HEK293 (cell line): ENCODE data around the gene C1GALT1C1L.

Source experiments
- CTCF ChIA-PET: fragments of 350-600 bp; formaldehyde crosslinking; extraction: SDS; loops from one replicate; lab custom pipeline; 2021; ENCODE audit warnings: antibody characterized with exemption; lab: Yijun Ruan, JAX
- POLR2A ChIA-PET: fragments of 300-600 bp; formaldehyde crosslinking; extraction: SDS; loops from one replicate; lab custom pipeline; 2020; ENCODE audit warnings: antibody characterized with exemption, inconsistent platforms; lab: Yijun Ruan, JAX
- H3K27ac ChIP-seq: fragments of 200-500 bp; sonication (Bioruptor generic); 2 replicates; pipeline ENCODE4 v1.5.1; 2014; ENCODE audit warnings: low read depth, low read length, control low read depth, inconsistent platforms; ENCODE audit errors: extremely low read depth
- H3K36me3 ChIP-seq, 2 experiments: fragments of 200-500 bp in 1 of 2; sonication (Bioruptor generic) in 1 of 2; 1 replicate in 1 of 2; 2 replicates in 1 of 2; pipeline ENCODE4 v1.5.1; 2014 to 2017; ENCODE audit warnings: inconsistent platforms in 2 of 2, low read length in 2 of 2; ENCODE audit not compliant: control insufficient read depth in 2 of 2, insufficient read depth in 1 of 2
- H3K4me1 ChIP-seq: fragments of 200-500 bp; sonication (Bioruptor generic); 2 replicates; pipeline ENCODE4 v1.5.1; 2014; ENCODE audit warnings: mild to moderate bottlenecking, low read length, inconsistent platforms; ENCODE audit not compliant: control insufficient read depth, insufficient read depth
- H3K4me3 ChIP-seq: 2 replicates; pipeline ENCODE4 v1.5.1; 2011; ENCODE audit warnings: low read depth, mild to moderate bottlenecking, control low read depth, low read length, moderate library complexity
- H3K9me3 ChIP-seq: fragments of 200-500 bp; sonication (Bioruptor generic); 2 replicates; pipeline ENCODE4 v1.5.1; 2014; ENCODE audit warnings: low read depth, low read length, inconsistent platforms; ENCODE audit not compliant: control insufficient read depth, insufficient read depth
- ELK4 ChIP-seq: IDR thresholded peaks from 2 replicates; pipeline ENCODE4 v1.6.1; 2011; ENCODE audit warnings: mild to moderate bottlenecking, low read depth, low read length, borderline replicate concordance
- IKZF3 ChIP-seq: fragments of 450-650 bp; IDR thresholded peaks from 2 replicates; pipeline ENCODE4 v1.5.0; 2018; ENCODE audit warnings: missing biosample characterization, mild to moderate bottlenecking, missing genetic modification characterization, moderate library complexity
- MYNN ChIP-seq: fragments of 450-650 bp; formaldehyde crosslinking; IDR thresholded peaks from 2 replicates; pipeline ENCODE4 v1.5.1; 2016; ENCODE audit warnings: missing biosample characterization, missing genetic modification characterization, borderline replicate concordance
- SCRT2 ChIP-seq: fragments of 450-650 bp; formaldehyde crosslinking; IDR thresholded peaks from 2 replicates; pipeline ENCODE4 v1.5.1; 2016; ENCODE audit warnings: missing biosample characterization, missing genetic modification characterization
- SETDB1 ChIP-seq: IDR thresholded peaks from one replicate; pipeline ENCODE4 v1.6.1; 2017; ENCODE audit warnings: mild to moderate bottlenecking, low read length, moderate library complexity, mixed read lengths; ENCODE audit not compliant: insufficient read length
- WT1 ChIP-seq: fragments of 450-650 bp; formaldehyde crosslinking; IDR thresholded peaks from 2 replicates; pipeline ENCODE4 v1.5.1; 2016; ENCODE audit warnings: missing biosample characterization, missing genetic modification characterization
- ZBTB10 ChIP-seq: fragments of 450-650 bp; formaldehyde crosslinking; IDR thresholded peaks from 2 replicates; pipeline ENCODE4 v1.5.1; 2016; ENCODE audit warnings: missing biosample characterization, missing genetic modification characterization
- ZBTB44 ChIP-seq: fragments of 450-650 bp; IDR thresholded peaks from 2 replicates; pipeline ENCODE4 v1.5.1; 2018; ENCODE audit warnings: missing biosample characterization, mild to moderate bottlenecking, missing genetic modification characterization
- ZEB2 ChIP-seq: fragments of 450-650 bp; formaldehyde crosslinking; IDR thresholded peaks from 2 replicates; pipeline ENCODE4 v1.5.1; 2016; ENCODE audit warnings: missing biosample characterization, missing genetic modification characterization
- ZNF19 ChIP-seq: fragments of 450-650 bp; formaldehyde crosslinking; IDR thresholded peaks from 2 replicates; pipeline ENCODE4; 2016; ENCODE audit warnings: missing biosample characterization, missing genetic modification characterization, low read depth
- ZNF362 ChIP-seq: fragments of 450-650 bp; formaldehyde crosslinking; IDR thresholded peaks from 2 replicates; pipeline ENCODE4 v1.5.1; 2016; ENCODE audit warnings: missing biosample characterization, missing genetic modification characterization
- ZNF513 ChIP-seq: fragments of 450-650 bp; IDR thresholded peaks from 2 replicates; pipeline ENCODE4 v1.5.1; 2018; ENCODE audit warnings: missing biosample characterization, missing genetic modification characterization
- ZNF544 ChIP-seq: fragments of 450-650 bp; formaldehyde crosslinking; IDR thresholded peaks from 2 replicates; pipeline ENCODE4 v1.5.0; 2017; ENCODE audit warnings: missing biosample characterization, missing genetic modification characterization
- ZNF600 ChIP-seq: fragments of 450-650 bp; formaldehyde crosslinking; IDR thresholded peaks from 2 replicates; pipeline ENCODE4 v1.5.1; 2016; ENCODE audit warnings: missing biosample characterization, missing genetic modification characterization
- ZSCAN23 ChIP-seq: fragments of 450-650 bp; formaldehyde crosslinking; IDR thresholded peaks from 2 replicates; pipeline ENCODE4 v1.5.1; 2016; ENCODE audit warnings: missing biosample characterization, missing genetic modification characterization

The C1GALT1C1L gene

GRCh38 chr2:43718530-43719124, 42.4 kb upstream of the C1GALT1C1L start (continued):
- TF ChIP-seq ELK4 (no peak), ZBTB44 (tag by site-specific recombination) (no peak), SETDB1 (no peak), ZNF362 (tag by site-specific recombination) (no peak), SCRT2 (no peak), ZSCAN23 (tag by site-specific recombination) (no peak), ZEB2 (tag by site-specific recombination) (no peak), IKZF3 (no peak)

GRCh38 chr2:43717322-43717721, 41.1 kb upstream of the C1GALT1C1L start:
- ChIA-PET CTCF (no interaction called here), POLR2A (no interaction called here)
- H3K9me3 ChIP-seq: no peaks in the 10 kb centered on the region
- no peak overlapping the region for H3K27ac ChIP-seq
- no peaks in the 10 kb centered on the region; the same call in 1 of the 2 replicates for H3K4me1 ChIP-seq
- H3K4me3 ChIP-seq: no peak overlapping the region
- H3K36me3 ChIP-seq: peaks cover 0 to under 1% of the 10 kb centered on the region in 2 experiments; a peak in 2 of 3 replicates
- TF ChIP-seq ZNF513 (tag by site-specific recombination): no peak
- TF ChIP-seq ZNF600 (tag by site-specific recombination): no peak
- TF ChIP-seq WT1 (tag by site-specific recombination): no peak
- no peak for TF ChIP-seq ZNF19
- no peak for TF ChIP-seq ZNF544 (tag by site-specific recombination)
- TF ChIP-seq ZBTB10: no peak
- no peak for TF ChIP-seq MYNN (tag by site-specific recombination)
